ENCODE data around the gene TTLL5. TPM values are rescaled to one million over a fixed set of nuclear protein-coding genes. Genes with fewer than 3 reads are reported as not detected.

The TTLL5 gene
- total and polyA plus RNA-seq, 9 of the 15 experiments (the other 6 are each of a cell fraction or from before 2014, with no cell fraction given), result 4.1 to 18.9 (median 12.6) TPM

DNA sequence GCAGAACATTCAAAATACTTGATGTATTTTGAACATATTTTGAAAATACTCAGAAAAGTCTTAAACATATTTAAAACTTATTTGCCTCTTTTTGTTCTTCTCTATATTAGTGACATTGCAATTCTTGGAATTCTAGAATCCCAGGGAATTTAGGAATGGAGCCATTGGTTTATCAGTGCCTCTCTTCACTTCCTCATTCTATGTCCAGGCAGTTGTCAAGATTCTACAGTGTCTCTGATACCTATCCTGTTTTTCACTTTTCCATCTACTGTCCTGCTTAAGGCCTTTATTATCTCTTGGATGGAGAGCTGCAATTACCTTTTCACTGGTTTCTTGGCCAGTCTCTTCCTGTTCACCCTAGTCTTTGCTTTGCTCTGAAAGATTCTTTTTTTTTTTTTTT lies 144.6 kb downstream of the TTLL5 start:
- ATAC-seq, result no peak
- TF ChIP-seq SAP30 (IDR thresholded peaks at IDR 0.05; ENCODE audit: borderline replicate concordance, insufficient read depth, low read depth, low read length, poor library complexity, severe bottlenecking), result no peak
- no peak for TF ChIP-seq SRSF9 (IDR thresholded peaks at IDR 0.05; ENCODE audit: borderline replicate concordance, low read depth, low read length)
- TF ChIP-seq SPI1 (IDR thresholded peaks at IDR 0.05; ENCODE audit: borderline replicate concordance, low read depth, low read length), result peak; percentile 60; the same call in 1 of the 2 replicates
- no peak overlapping the region for H3K9ac ChIP-seq (ENCODE audit: insufficient read depth in 1 of 2, low read depth in 2 of 2, low read length in 2 of 2)
- no peaks in the 10 kb centered on the region for H3K27me3 ChIP-seq (ENCODE audit: control insufficient read depth in 2 of 2, insufficient read depth in 2 of 2, low read length in 2 of 2)
- no peak overlapping the region for H3K4me3 ChIP-seq
- H3K27ac ChIP-seq (ENCODE audit: extremely low read depth, low read depth, low read length), result no peak overlapping the region
- DNase-seq (ENCODE audit: extremely low read depth in 1 of 4, low spot score in 3 of 4), result no peak
- no peaks in the 10 kb centered on the region for H3K9me1 ChIP-seq (ENCODE audit: control insufficient read depth, insufficient read depth, low read length)
- no peaks in the 10 kb centered on the region; the same call in 1 of the 2 replicates for H3K9me3 ChIP-seq (replicated peaks; ENCODE audit: control insufficient read depth, insufficient read depth, low read depth, low read length)
- H3K4me2 ChIP-seq (ENCODE audit: insufficient read depth, low read length), result no peak overlapping the region
- in situ Hi-C loops (cut with MboI), result loop anchor here (10.0 kb wide), 1 partner anchor 169 kb away; no protein-coding TSS in a partner anchor
- ChIA-PET POLR2A (no interaction called here), CTCF (ENCODE audit: low intra/inter-chr PET ratio) (no interaction called here)
- no peak for FAIRE-seq
- no peaks in the 10 kb centered on the region for H3K4me1 ChIP-seq (replicated peaks in 1 of 2; ENCODE audit: control insufficient read depth in 2 of 2, insufficient read depth in 2 of 2, low read length in 2 of 2)
- H3K79me2 ChIP-seq (ENCODE audit: control insufficient read depth, insufficient read depth, low read length), result no peaks in the 10 kb centered on the region
- no peaks in the 10 kb centered on the region for H4K20me1 ChIP-seq (replicated peaks; ENCODE audit: control insufficient read depth, insufficient read depth, low read length)
- no peak overlapping the region for H2AFZ ChIP-seq (ENCODE audit: low read depth, low read length)
- H3K36me3 ChIP-seq (ENCODE audit: control insufficient read depth, insufficient read depth, low read length), result peaks cover 3% of the 10 kb centered on the region; the same call in 1 of the 3 replicates
- BruUV-seq (replicated peaks), result no TSS peak
- intact Hi-C loops (cut with micrococcal nuclease), result no loop called here

DNA sequence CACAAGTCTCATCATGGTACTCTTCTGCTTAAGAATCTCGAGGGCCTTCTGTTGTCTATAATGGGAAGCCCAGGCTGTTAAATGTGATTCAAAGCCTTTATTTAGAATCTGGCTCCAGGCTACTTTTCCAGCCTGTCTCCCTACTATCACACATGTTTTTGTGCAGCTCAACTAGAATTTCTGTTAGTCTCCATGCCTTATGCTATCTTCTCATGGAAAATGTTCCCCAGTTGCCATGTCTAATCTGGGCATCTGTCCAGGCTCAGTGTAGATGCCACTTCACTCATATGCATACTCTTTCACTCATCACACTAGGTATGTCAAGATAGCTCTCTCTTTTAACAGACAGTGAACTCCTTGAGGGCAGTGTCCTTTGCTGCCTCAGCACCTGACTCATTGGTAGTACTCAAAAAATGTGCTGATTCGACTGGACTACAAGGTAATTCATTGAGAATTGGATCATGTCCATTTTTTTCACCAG lies 145.3 kb downstream of the TTLL5 start:
- no peaks in the 10 kb centered on the region for H3K27me3 ChIP-seq (ENCODE audit: control insufficient read depth in 2 of 2, insufficient read depth in 2 of 2, low read length in 2 of 2)
- peaks cover 3% of the 10 kb centered on the region; the same call in 1 of the 3 replicates for H3K36me3 ChIP-seq (ENCODE audit: control insufficient read depth, insufficient read depth, low read length)
- FAIRE-seq (no peak), ATAC-seq (no peak), DNase-seq (ENCODE audit: extremely low read depth in 1 of 4, low spot score in 3 of 4) (no peak)
- TF ChIP-seq SMARCA5 (IDR thresholded peaks at IDR 0.05) (no peak), ZNF316 (IDR thresholded peaks at IDR 0.05) (peak; percentile 54), CC2D1A (IDR thresholded peaks at IDR 0.05) (no peak), C11orf30 (IDR thresholded peaks at IDR 0.05; ENCODE audit: low read depth) (peak; percentile 19; the same call in 1 of the 2 replicates)
- TF ChIP-seq, protein P1, sequence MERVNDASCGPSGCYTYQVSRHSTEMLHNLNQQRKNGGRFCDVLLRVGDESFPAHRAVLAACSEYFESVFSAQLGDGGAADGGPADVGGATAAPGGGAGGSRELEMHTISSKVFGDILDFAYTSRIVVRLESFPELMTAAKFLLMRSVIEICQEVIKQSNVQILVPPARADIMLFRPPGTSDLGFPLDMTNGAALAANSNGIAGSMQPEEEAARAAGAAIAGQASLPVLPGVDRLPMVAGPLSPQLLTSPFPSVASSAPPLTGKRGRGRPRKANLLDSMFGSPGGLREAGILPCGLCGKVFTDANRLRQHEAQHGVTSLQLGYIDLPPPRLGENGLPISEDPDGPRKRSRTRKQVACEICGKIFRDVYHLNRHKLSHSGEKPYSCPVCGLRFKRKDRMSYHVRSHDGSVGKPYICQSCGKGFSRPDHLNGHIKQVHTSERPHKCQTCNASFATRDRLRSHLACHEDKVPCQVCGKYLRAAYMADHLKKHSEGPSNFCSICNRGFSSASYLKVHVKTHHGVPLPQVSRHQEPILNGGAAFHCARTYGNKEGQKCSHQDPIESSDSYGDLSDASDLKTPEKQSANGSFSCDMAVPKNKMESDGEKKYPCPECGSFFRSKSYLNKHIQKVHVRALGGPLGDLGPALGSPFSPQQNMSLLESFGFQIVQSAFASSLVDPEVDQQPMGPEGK (CRISPR knock-in tag; IDR thresholded peaks at IDR 0.05; ENCODE audit: borderline replicate concordance), result no peak
- ChIA-PET POLR2A (interaction anchor here (0.6 kb wide), 1 partner anchor 102 kb away, joined by 3 read pairs; no protein-coding TSS in a partner anchor), CTCF (ENCODE audit: low intra/inter-chr PET ratio) (no interaction called here)
- no peak overlapping the region for H3K4me3 ChIP-seq
- in situ Hi-C loops (cut with MboI), result loop anchor here (10.0 kb wide), 1 partner anchor 168 kb away; no protein-coding TSS in a partner anchor
- WGBS (ENCODE audit: insufficient coverage, low coverage, missing lambda C conversion rate), result 33% methylated on average over 2 of the region's 2 CpGs
- H3K27ac ChIP-seq (ENCODE audit: extremely low read depth, low read depth, low read length), result no peak overlapping the region
- H2AFZ ChIP-seq (ENCODE audit: low read depth, low read length), result no peak overlapping the region
- no peaks in the 10 kb centered on the region for H3K9me1 ChIP-seq (ENCODE audit: control insufficient read depth, insufficient read depth, low read length)
- H4K20me1 ChIP-seq (replicated peaks; ENCODE audit: control insufficient read depth, insufficient read depth, low read length), result no peaks in the 10 kb centered on the region
- H3K9ac ChIP-seq (ENCODE audit: insufficient read depth in 1 of 2, low read depth in 2 of 2, low read length in 2 of 2), result no peak overlapping the region
- H3K4me1 ChIP-seq (replicated peaks in 1 of 2; ENCODE audit: control insufficient read depth in 2 of 2, insufficient read depth in 2 of 2, low read length in 2 of 2), result peaks cover 0 to 2% of the 10 kb centered on the region in 2 experiments; a peak in 2 of 5 replicates
- no peak overlapping the region for H3K4me2 ChIP-seq (ENCODE audit: insufficient read depth, low read length)
- no TSS peak for BruUV-seq (replicated peaks)
- intact Hi-C loops (cut with micrococcal nuclease), result no loop called here
- no peaks in the 10 kb centered on the region for H3K79me2 ChIP-seq (ENCODE audit: control insufficient read depth, insufficient read depth, low read length)
- no peaks in the 10 kb centered on the region for H3K9me3 ChIP-seq (replicated peaks; ENCODE audit: control insufficient read depth, insufficient read depth, low read depth, low read length)
